ENCODE results near the gene PRMT2.
A peak's percentile ranks its signal among the peaks of the same experiment; 100 is the strongest.

Gene PRMT2

DNA sequence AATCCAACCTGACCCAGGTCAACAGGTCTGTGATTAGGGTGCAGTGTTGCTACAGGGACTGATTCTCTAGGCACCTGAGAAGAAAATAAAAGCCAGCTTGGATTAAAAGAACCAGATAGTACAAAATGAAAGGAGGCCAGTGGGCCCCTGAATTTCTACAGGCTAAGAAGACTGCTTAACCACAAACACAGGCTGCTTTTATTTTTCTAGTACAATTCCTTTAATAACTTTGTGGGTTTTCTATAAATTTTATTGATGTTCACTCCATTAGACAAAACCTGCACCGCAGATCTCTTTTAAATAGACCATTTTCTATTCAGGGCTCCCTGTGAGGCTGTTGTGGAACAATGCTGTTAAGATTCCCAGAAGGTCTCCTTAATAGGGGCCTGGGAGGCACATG, 9.7 kb upstream of the PRMT2 start:
- DNase-seq (ENCODE audit: low read depth in 1 of 2, low spot score in 1 of 2) = no peak
- H3K27me3 ChIP-seq (ENCODE audit: insufficient read depth, poor library complexity, severe bottlenecking) = no peaks in the 10 kb centered on the region
- peak overlapping the region; percentile 54; the same call in 1 of the 2 replicates for H3K27ac ChIP-seq (replicated peaks)
- TF ChIP-seq SPI1 (IDR thresholded peaks at IDR 0.05; ENCODE audit: borderline replicate concordance, low read depth) = no peak
- TF ChIP-seq, protein P1, sequence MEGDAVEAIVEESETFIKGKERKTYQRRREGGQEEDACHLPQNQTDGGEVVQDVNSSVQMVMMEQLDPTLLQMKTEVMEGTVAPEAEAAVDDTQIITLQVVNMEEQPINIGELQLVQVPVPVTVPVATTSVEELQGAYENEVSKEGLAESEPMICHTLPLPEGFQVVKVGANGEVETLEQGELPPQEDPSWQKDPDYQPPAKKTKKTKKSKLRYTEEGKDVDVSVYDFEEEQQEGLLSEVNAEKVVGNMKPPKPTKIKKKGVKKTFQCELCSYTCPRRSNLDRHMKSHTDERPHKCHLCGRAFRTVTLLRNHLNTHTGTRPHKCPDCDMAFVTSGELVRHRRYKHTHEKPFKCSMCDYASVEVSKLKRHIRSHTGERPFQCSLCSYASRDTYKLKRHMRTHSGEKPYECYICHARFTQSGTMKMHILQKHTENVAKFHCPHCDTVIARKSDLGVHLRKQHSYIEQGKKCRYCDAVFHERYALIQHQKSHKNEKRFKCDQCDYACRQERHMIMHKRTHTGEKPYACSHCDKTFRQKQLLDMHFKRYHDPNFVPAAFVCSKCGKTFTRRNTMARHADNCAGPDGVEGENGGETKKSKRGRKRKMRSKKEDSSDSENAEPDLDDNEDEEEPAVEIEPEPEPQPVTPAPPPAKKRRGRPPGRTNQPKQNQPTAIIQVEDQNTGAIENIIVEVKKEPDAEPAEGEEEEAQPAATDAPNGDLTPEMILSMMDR (IDR thresholded peaks at IDR 0.05; ENCODE audit: insufficient read depth, low read length) = no peak
- TF ChIP-seq, protein P2, sequence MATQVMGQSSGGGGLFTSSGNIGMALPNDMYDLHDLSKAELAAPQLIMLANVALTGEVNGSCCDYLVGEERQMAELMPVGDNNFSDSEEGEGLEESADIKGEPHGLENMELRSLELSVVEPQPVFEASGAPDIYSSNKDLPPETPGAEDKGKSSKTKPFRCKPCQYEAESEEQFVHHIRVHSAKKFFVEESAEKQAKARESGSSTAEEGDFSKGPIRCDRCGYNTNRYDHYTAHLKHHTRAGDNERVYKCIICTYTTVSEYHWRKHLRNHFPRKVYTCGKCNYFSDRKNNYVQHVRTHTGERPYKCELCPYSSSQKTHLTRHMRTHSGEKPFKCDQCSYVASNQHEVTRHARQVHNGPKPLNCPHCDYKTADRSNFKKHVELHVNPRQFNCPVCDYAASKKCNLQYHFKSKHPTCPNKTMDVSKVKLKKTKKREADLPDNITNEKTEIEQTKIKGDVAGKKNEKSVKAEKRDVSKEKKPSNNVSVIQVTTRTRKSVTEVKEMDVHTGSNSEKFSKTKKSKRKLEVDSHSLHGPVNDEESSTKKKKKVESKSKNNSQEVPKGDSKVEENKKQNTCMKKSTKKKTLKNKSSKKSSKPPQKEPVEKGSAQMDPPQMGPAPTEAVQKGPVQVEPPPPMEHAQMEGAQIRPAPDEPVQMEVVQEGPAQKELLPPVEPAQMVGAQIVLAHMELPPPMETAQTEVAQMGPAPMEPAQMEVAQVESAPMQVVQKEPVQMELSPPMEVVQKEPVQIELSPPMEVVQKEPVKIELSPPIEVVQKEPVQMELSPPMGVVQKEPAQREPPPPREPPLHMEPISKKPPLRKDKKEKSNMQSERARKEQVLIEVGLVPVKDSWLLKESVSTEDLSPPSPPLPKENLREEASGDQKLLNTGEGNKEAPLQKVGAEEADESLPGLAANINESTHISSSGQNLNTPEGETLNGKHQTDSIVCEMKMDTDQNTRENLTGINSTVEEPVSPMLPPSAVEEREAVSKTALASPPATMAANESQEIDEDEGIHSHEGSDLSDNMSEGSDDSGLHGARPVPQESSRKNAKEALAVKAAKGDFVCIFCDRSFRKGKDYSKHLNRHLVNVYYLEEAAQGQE (IDR thresholded peaks at IDR 0.05; ENCODE audit: insufficient replicate concordance, low read depth) = no peak
- TF ChIP-seq POLR2AphosphoS5 (IDR thresholded peaks at IDR 0.05; ENCODE audit: low read depth) = no peak
- no peak for TF ChIP-seq GABPA (IDR thresholded peaks at IDR 0.05; ENCODE audit: low read depth)
- no peak overlapping the region for H3K4me3 ChIP-seq (replicated peaks; ENCODE audit: insufficient read depth, low read length)

DNA sequence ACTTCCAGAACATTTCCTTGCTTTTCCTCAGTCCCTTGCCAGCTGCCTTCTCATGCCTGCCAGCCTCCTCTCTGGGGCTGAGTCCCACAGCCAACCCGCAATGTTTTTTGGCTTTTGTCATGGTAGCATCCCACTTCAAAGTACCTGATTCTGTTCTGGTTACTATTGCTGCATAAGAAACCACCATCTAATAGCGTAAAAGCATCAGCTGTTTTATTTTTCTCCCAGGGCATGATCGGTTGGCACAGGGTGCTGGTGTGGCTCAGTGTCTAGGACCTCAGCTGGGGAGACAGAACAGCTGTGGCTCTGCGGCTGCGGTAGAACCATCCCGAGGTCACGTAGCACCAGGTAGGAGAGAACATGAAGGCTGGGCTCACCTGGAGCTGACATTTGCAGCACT, 8.9 kb upstream of the PRMT2 start:
- TF ChIP-seq GABPA (IDR thresholded peaks at IDR 0.05; ENCODE audit: low read depth) (no peak), SPI1 (IDR thresholded peaks at IDR 0.05; ENCODE audit: borderline replicate concordance, low read depth) (no peak), POLR2AphosphoS5 (IDR thresholded peaks at IDR 0.05; ENCODE audit: low read depth) (no peak)
- TF ChIP-seq, protein P1 (IDR thresholded peaks at IDR 0.05; ENCODE audit: insufficient read depth, low read length) = no peak
- TF ChIP-seq, protein P2 (IDR thresholded peaks at IDR 0.05; ENCODE audit: insufficient replicate concordance, low read depth) = no peak
- Histone ChIP-seq H3K27me3 (ENCODE audit: insufficient read depth, poor library complexity, severe bottlenecking) (no peaks in the 10 kb centered on the region), H3K27ac (replicated peaks) (peak overlapping the region; percentile 54), H3K4me3 (replicated peaks; ENCODE audit: insufficient read depth, low read length) (no peak overlapping the region)
- DNase-seq (ENCODE audit: low read depth in 1 of 2, low spot score in 1 of 2) = no peak

DNA sequence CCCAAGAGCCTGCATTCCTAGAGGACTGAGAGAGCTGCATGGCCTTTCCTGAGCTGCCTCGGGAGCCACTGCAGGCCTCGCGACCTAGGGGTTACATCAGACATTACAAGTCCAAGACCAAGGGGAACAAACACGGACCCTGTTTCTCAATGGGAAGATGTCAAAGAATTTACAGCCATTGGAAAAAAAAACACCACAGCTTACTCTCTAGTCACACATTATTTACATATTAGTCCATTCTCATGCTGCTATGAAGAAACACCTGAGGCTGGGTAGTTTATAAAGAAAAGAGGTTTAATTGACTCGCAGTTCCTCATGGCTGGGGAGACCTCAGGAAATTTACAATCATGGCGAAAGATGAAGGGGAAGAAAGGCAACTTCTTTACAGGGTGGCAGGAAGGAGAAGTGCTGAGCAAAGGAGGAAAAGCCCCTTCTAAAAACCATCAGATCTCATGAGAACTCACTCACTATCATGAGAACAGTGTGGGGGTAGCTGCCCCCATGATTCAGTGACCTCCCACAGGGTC, 8.4 kb upstream of the PRMT2 start:
- DNase-seq (ENCODE audit: low read depth in 1 of 2, low spot score in 1 of 2) = peak in 1 of 2 experiments; percentile 65
- Histone ChIP-seq H3K27me3 (ENCODE audit: insufficient read depth, poor library complexity, severe bottlenecking) (no peaks in the 10 kb centered on the region), H3K4me3 (replicated peaks; ENCODE audit: insufficient read depth, low read length) (no peak overlapping the region), H3K27ac (replicated peaks) (peak overlapping the region; percentile 54)
- TF ChIP-seq SPI1 (IDR thresholded peaks at IDR 0.05; ENCODE audit: borderline replicate concordance, low read depth) = peak; percentile 51
- TF ChIP-seq, protein P2 (IDR thresholded peaks at IDR 0.05; ENCODE audit: insufficient replicate concordance, low read depth) = no peak
- TF ChIP-seq, protein P1 (IDR thresholded peaks at IDR 0.05; ENCODE audit: insufficient read depth, low read length) = no peak
- no peak for TF ChIP-seq POLR2AphosphoS5 (IDR thresholded peaks at IDR 0.05; ENCODE audit: low read depth)
- no peak for TF ChIP-seq GABPA (IDR thresholded peaks at IDR 0.05; ENCODE audit: low read depth)
